Stimulated activated CD8-positive, alpha-beta memory T cell treated with anti-CD3 and anti-CD28 coated beads, Interleukin-12 subunit alpha, Interleukin-12 subunit beta, amount 100 ng/mL, for 4 hours (primary cell): Measurements from ENCODE around the gene BCAS1.

Experiments used
- DNase-seq: peaks from one replicate; pipeline ENCODE4 v3.0.0-alpha.2; 2020; ENCODE audit warnings: low read depth

BCAS1 gene

DNA sequence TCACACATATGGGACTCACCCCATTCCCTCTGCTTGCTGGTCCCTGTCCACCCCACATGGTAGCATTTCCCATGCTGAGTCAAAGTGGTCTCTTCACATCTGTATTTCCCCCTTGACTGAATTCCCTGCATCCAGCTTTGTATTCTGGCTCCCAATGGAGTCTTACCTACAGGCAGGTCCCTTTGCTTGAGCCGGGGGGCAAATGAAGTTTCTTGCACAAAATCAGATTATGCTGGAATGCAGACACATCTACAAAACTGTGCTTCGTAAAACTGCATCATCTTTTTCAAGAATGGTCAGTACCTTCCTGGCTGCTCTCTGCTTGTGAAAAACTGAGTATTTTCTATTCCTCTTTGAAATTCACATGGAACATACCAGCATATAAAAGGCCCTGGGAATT lies 32.1 kb upstream of the BCAS1 start:
- no peak for DNase-seq

DNA sequence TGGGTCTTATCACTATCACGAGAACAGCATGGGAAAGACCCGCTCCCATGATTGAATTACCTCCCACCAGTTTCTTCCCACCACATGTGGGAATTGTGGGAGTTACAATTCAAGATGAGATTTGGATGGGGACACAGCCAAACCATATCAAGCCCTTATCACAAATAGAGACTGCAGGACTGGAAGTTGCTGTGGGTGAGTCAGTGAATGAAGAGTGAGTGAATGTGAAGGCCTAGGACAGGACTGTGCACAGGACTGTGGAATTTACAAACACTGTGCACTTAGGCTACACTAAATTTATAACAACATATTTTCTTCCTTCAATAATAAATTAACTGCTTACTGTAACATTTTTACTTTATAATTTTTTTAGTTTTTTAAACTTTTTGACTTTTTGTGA lies 30.2 kb upstream of the BCAS1 start:
- no peak for DNase-seq

DNA sequence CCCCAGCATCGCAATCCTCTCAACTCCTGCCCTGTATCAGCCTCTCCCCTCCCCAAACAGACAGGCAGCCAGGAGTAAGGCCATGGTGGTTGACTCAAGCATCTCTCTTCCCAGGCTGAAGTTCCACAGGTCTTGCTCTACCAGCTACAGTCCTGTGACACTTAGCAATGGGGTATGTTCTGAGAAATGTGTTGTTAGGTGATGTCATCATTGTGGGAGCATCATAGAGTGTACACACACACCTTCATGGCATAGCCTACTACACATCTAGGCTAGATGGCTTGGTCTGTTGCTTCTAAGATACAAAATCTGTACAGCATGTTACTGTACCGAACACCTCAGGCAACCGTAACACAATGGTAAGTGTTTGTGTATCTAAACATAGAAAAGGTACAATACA lies 29.5 kb upstream of the BCAS1 start:
- no peak for DNase-seq

DNA sequence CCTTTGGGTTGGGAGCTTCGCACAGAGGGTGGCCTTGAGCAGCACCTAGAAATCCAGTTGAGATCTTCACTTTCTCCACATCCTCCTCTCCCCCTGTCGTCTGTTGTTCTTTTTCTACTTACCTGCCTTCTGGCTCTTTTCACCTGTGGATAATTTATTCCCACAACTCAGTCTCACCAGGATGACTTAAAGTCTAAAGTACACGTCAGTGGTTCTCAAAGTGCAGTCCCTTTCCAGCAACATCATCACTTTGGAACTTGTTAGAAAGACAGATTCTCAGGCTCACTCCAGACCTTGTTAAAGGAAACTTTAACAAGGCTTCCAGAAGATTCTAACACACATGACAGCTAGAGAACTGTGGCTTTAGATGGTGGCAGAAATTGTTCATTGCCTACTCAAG lies 27.7 kb upstream of the BCAS1 start:
- no peak for DNase-seq

DNA sequence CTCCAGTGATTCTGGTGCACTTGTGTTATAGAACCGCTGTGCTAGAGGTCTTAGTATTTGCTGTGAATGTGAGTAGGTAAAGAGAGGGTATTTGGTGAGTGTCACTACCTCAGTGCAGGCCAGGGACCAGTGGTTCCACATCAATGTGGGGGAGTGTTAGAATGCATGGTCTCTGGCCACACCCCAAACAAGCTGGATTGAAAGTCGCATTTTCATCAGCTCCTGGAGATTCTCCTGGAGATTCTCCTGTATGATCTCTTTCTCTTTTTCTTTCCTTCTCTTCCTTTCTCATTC lies 26.8 kb upstream of the BCAS1 start:
- DNase-seq: no peak

DNA sequence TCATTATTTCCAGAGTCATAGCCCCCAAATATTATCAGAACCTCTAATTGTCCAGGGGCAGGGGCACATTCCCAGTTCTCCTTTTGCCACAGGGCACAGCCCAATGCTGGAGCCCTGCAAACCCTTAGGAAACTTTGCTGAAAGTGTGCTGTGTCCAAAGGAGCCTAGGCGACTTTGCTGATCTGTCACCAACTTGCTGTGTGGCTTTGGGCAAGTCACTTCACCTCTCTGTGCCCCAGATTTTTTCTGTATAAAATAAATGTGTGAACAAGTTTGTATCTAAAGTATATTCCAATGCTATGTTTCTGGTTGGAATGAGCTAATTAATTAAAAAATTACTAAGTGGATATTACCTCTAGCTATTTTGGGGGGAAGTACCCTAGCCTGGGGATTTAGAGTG lies 25.4 kb upstream of the BCAS1 start:
- DNase-seq: no peak

DNA sequence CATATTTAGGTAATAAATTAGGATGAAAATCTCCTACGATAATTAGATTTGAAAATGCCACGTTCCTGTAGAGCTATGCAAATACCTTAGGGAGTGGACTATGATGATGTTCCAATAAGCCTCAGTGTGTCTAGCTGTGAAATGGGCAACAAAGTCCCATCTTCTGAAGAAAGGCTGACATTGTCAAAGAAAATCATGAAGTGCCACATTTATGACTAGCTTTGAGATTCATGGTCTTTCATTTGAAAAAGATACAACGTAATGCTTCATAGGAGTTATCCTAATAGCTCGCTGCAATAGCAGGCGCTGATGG lies 23.8 kb upstream of the BCAS1 start:
- no peak for DNase-seq

DNA sequence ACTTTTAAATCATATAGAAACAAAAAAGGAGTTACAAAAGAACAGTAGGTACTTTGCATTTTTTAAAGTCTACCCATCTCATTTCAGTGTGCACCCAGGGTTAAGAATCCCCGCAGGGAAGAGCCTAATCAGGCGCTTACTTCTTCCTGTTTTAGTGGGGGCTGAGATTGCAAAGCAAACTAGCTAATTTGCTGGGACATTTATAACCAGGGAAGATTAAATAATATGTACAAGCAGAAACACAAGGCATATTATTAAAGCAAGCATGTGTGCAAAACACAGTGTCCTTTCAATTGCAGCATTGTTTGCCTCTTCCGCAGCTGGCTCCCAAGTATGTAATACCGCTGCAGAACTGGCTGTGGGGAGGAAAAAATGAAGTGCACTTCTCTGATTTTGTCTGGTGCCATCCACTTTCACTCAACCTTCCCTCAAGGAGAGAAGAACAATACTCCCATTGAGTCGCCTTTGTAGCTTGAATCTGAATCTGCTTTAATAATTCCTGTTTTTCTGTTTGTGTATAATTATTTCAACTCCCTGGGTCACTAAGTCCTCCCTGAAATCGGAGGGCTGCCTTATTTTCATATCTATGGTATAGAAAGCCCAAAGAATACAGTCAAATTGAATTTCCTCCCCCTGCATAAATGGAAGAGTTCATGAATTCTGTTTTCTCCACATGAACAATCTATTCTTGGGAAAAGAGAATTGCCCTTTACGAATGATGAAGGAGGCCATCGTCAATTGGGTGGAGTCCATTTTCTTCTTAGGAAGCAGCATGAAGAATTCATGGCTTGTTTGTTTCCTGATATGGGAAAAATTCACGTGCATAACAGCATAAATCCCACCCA lies 23.3 kb upstream of the BCAS1 start:
- DNase-seq: no peak

DNA sequence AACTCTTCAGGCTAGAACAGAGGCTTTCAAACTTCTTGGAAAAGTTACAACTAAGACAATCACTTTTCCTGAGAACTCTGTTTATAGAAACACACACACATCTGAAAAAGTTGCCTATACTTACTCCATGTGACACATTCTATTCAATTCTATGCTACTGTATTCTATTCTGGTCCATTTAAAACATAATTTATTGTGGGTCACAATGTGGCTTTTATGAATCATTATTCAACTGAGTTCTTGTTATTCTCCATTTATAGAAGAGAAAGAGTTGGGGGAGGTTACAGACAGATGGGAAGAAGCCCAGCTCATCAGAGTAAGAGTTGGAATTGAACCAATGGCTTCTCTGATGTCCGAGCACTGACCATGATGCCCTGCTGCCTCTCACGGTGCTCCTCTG lies 21.6 kb upstream of the BCAS1 start:
- DNase-seq: no peak

DNA sequence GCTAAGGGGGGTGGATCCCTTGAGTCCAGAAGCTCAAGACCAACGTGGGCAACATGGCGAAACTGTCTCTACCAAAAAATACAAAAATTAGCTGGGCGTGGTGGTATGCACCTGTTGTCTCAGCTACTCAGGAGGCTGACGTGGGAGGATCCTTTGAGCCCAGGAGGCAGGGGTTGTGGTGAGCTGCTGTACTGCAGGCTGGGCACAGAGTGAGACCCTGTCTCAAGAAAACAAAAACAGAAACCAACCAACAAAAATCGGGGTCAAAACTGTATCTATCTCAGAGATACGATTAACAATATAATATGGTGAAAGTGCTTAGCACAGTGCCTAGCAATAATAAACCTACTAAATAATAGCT lies 20.7 kb upstream of the BCAS1 start:
- no peak for DNase-seq

DNA sequence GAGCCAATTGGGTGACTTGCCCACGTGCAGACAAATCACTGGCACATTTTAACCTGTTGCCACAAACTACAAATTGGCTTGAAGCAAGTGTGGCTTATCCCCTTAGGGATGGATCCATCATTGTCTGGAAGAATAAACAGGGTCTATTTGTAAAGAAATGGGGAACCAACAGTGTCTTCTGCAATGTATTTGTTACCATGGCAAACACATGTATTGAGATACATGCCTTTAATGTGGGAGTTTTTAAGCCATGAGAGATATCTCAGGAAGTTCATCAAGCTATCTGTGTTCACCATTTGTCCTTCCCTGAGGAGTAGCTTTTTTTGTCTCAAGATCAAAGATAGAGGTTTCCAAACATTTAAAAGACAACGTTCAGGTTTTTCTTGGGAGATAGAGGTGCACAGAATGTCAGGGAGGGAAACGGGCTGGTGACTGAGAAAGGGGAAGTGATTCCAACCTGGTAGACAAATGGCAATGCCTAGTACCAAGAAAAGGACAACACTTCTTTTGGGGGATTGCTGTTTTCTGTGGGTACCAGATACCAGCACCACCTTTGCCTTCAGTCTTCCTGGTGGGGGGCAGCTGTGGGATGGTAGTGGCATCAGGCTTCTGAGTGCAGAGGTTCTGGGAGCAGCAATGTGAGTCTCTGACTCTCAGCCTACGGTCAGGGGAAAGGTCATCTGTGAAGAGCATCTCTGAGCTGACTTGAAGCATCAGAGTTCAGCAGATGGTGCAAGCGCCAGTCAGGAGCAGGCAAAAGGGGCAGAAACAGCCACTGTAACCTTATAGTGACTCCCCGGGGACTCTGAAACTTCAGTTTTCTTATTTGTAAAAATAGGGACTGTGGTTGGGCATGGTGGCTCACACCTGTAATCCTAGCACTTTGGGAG lies 20.1 kb upstream of the BCAS1 start:
- no peak for DNase-seq

DNA sequence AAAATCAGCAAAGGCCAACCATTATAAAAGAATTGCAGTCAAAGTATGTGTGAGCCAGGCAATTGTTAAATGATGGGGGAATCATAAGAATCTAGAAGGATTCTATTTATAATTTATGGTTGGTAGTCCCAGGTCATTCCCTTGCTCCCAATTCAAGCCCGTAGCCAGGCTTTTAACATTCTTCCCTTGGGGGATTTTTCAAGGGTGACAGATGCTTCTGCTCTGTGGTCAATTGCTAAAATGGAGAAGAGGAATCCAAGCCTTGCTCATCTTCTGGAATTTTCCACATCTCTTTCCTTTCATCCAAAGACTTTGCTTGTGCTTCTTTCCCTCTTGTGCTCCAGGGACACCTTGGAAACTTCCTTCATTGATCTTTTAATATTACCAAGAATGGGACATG lies 18.0 kb upstream of the BCAS1 start:
- no peak for DNase-seq

DNA sequence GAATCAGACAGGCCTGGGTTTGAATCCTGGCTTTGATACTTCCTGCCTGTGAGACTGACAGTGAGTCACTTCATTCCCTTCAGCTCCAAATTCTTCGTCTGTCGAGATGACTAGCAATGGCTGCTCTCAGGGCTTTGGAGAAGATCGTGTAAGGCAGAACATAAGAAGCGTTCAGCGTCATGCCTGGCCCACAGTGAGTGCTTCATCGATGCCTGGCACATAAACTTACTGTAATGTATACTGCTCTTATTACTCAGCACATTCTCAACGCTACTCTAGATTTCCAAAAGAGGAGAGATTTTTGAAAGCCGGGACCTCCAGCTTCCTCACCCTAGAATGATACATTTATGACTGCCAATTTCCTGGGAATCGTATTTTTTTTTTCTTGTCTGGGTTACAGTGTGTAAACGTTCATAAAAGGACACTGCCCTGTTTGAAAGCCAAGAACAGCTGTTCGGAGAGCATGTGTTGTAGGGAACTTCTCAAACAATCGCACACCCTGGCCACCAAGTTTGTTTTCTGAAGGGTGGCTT lies 16.2 kb upstream of the BCAS1 start:
- DNase-seq: no peak

DNA sequence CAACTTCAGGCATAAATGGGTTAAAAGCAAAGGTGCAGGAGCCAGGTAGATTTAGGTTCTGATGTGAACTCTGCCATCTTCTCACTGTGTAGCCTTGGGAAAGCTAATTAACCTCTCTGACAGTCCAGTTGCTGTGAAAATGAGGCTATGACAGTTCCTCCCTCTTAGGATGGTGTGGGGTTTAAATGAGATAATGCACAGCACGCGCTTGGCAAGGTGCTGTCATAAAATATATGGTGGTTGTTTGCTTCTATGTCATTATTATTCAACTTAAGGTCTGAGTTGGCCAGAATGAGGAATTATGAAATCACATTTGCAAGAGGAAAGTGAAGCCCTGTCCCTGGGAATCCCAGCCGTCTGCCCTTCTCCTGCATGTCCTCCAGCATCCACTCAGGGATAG lies 15.5 kb upstream of the BCAS1 start:
- DNase-seq: no peak

DNA sequence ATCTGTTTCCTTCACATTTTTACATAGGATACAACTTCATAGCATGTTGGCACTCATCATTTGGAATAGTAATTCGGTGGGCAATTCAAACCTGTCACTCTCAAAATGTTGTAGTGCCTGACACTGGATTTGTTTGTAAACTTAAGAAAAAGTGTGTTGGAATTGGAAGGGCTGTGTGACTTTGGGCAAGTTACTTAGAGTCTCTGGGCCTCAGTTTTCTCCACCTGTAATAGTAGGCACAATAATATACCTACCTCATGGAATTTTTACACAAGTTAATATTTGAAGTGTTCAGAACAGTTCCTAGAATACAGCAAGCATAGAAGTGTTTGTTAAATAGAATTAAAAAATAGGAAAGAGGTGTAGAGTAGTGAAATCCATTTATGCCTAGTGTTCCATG lies 15.0 kb upstream of the BCAS1 start:
- no peak for DNase-seq

DNA sequence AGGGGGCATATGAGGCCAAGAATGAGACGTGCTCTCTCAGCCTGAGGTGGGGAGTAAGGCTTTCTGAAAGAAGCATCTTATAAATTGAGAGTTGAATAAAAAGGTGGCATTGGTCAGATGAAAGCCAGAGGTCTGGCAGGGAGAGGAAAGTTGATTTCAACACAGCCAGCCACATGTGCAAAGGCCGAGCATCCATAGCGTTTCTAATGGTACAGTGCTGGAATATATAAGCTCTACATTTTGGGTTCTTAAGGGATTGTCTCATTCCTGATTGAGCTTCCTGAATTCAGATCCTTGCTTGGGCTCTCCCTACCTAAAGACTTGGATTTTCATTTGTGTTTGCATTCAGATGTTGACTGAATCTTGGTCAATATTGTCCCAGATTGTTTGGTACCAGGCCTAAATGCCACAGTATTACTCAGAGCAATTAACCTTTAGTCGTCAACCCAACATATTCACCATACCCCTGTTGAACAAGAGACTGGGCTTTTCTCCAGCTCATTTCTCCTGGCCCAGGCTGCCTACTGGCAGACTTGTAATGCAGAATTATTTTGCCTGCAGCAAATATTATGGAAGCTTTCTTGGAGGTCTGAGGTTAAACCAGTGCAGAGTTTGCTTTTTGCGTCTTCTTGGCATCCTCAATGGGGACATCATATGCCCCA lies 14.5 kb upstream of the BCAS1 start:
- DNase-seq: no peak

DNA sequence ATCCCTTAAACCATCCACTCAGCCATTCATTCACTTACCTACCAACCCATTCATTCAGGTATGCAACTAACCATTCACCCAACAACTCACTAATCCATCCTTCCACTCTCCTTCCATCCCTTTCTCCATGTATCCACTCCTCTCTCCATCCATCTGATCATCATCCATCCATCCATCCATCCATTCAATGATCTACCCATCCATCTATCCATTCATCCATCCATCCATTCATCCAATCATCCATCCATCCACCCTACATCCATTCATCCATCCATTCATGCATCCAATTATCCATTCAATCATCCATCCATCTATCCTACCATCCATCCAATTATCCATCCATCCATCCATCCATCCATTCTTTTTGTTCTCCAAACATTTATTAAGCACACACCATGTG lies 13.8 kb upstream of the BCAS1 start:
- no peak for DNase-seq

DNA sequence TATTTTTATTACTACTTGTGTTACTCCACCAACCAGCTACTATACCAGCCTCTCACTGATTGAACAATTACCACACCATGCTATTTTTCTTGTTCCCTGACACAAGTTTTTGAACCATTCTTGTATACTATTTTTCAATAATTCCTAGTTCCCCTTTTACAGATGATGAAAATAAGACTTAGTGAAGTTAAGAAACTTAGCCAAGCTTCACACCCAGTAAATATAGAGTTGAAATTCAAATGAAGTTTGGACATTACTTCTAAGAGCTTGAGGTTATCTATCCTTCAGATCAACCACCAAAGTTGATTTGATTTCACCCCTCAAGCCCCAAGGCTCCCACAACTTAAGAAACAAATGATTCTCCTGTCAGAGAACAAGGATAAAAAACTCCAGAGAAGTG lies 13.1 kb upstream of the BCAS1 start:
- no peak for DNase-seq

DNA sequence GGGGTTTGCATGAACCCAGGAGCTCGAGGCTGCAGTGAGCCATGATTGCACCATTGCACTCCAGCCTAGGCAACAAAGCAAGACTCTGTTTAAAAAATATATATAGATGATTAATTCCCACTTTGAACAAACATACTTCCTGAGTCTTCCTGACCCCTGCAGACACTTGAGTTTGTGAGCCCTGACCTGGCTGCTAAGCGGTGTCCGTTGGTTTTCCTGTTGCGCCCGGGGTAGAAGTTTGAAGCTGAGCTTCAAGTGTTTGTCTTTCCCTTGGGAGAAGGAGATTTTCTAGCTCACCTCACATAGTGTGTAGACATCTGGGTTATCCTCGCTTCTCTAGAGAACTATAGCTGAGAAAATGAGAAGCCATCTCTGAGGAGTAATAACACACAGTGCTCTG lies 11.7 kb upstream of the BCAS1 start:
- no peak for DNase-seq

DNA sequence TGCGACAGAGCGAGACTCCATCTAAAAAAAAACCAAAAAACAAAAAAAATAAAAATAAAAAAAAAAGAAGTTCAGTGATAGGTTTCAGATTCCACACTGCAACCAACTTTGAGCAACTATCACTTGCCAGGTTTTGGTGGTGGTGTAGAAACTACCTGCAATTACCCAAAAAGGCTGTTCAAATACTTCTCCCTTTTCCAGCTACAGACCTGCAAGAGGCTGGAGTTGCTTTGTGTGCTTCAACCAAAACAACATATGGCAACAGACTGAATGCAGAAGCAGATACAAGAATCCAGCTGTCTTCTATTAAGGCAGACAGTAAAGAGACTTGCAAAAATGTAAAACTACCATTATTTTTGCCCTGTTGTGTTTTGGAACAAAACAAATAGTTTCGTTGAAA lies 9.3 kb upstream of the BCAS1 start:
- no peak for DNase-seq

DNA sequence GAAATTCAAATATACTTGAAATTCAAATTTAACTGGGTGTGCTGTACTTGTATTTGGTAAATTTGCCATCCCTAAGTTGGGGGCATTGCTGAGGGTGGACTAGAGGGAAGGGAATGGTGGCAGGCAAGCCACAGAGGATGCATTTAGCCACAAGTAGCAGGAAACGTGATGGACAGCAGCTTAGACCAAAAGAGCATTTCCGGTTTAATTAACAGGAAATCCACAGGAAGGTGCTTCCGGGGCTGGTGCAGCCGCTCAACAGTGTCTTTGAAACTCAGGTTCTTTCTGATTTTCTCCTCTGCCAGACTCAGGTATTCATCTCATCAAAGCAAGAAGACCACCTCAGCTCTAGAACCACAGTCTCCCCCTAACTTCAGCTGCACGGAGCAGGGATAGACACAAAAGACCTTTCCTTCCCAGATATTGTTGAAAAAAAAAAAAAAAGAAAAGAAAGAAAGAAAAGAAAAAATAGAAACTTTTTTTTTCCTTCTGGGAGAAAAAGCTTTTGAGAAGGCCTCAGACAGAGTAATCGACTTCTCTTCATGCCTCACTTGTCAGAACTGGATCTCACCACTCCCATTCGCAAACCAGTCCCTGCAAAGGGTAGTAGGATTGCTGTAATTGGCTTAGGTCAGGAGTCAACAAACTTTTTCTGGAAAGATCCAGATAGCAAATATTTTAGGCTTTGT lies 8.0 kb upstream of the BCAS1 start:
- no peak for DNase-seq

DNA sequence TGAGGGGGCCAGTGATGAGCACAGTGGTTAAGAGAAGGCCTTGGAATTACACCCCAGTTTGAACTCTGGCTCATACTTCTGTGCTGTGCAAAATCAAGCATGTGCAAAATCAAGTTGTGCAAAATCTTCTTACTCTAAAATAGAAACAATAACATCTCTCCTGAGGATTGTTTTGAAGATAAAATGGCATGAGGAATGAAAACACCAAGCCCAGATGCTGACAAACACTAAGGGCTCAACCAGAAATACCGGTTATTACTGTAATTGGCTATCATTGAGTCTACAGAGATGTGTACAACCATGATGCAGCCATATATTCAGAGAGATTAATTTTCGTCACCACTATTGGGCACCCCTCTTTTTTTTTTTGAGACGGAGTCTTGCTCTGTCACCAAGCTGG lies 5.9 kb upstream of the BCAS1 start:
- DNase-seq: no peak

DNA sequence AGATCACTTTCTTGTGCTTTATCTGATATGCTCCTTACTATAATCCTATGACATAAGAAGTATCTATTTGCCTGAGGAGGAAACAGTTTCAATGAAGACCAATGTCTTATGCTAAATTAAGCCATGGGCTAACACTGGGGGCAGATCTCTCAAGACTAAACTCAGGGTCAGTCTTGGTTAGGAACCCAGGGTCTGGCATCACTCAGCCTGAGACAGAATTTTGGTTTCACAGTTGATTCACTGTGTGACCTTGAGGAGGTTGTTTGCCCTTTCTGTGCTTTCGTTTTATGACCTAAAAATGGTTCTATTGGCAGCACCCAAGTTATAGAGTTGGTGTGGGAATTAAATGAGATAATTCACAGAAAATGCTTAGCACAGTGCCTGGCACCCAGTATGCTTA lies 4.9 kb upstream of the BCAS1 start:
- no peak for DNase-seq
